Tibial nerve (tissue), 4 donors: ENCODE data around the gene MED28. TPM values are rescaled to one million over a fixed set of nuclear protein-coding genes. Genes with fewer than 3 reads are reported as not detected.

Experiments
- DNase-seq, 2 donors: peaks; one replicate each; pipeline ENCODE4 v3.0.0-alpha.2; 2019; ENCODE audit warnings: low spot score in 2 of 2
- H3K27ac ChIP-seq, 4 donors: fragments of 200-600 bp; sonication (generic) in 3 of 4; one replicate each; pipeline ENCODE4 v1.5.1; 2017 to 2019; ENCODE audit warnings: mild to moderate bottlenecking in 1 of 4
- H3K27me3 ChIP-seq, 2 donors: fragments of 200-600 bp; sonication (generic) in 1 of 2; one replicate each; pipeline versions ENCODE4 v1.5.1 to v1.6.0; 2017 to 2019
- H3K36me3 ChIP-seq, 3 donors: fragments of 200-600 bp; sonication (generic); one replicate each; pipeline ENCODE4 v1.5.1; 2018 to 2019
- H3K4me1 ChIP-seq, 4 donors: fragments of 200-600 bp; sonication (generic) in 3 of 4; one replicate each; pipeline ENCODE4 v1.5.1; 2017 to 2019
- H3K4me3 ChIP-seq, 4 donors: fragments of 200-600 bp; sonication (generic) in 3 of 4; one replicate each; pipeline ENCODE4 v1.5.1; 2017 to 2019; ENCODE audit warnings: mild to moderate bottlenecking in 1 of 4, moderate library complexity in 1 of 4
- H3K9me3 ChIP-seq, 4 donors: fragments of 200-600 bp; sonication (generic) in 3 of 4; one replicate each; pipeline ENCODE4 v1.5.1; 2017 to 2019
- CTCF ChIP-seq, 5 experiments: fragments of 200-600 bp in 3 of 5; fragments of 450-650 bp in 2 of 5; sonication (generic) in 3 of 5; IDR thresholded peaks; one replicate each; pipeline ENCODE4 v1.5.1; 2016 to 2019; ENCODE audit warnings: antibody characterized with exemption in 5 of 5, mild to moderate bottlenecking in 3 of 5, moderate library complexity in 2 of 5
- EP300 ChIP-seq, 2 donors: sonication (generic); formaldehyde crosslinking; IDR thresholded peaks; one replicate each; pipeline ENCODE4 v1.6.1; 2017; ENCODE audit warnings: antibody characterized with exemption in 2 of 2, mild to moderate bottlenecking in 1 of 2
- POLR2A ChIP-seq, 2 donors: fragments of 450-650 bp; IDR thresholded peaks; one replicate each; pipeline ENCODE4 v1.6.1; 2017; ENCODE audit warnings: antibody characterized with exemption in 2 of 2, mild to moderate bottlenecking in 2 of 2, moderate library complexity in 2 of 2
- WGBS, 2 donors: methylation state at CpG; one replicate each; pipeline ENCODE4 v1.1.5; 2018; 5-methylcytosine and 5-hydroxymethylcytosine counted together
- total RNA-seq, 4 donors: library from RNA; depleted of rRNA; stranded (reverse); fragments of >200 nt; gene quantifications; one replicate each; pipeline ENCODE4 v1.1.0, GENCODE V29; 2016

The MED28 gene
- total RNA-seq, 4 donors from 2014 or later = 12.9 to 19.9 (median 16.2) TPM

GRCh38 chr4:17680559-17681280 lies 66.3 kb downstream of the MED28 start:
- peaks cover 0 to 10% (median 0%) of the 10 kb centered on the region in 4 donors for H3K9me3 ChIP-seq
- H3K27ac ChIP-seq = no peak overlapping the region
- no peaks in the 10 kb centered on the region for H3K27me3 ChIP-seq
- WGBS, 2 donors = 50% methylated on average over 5 of the region's 5 CpGs
- TF ChIP-seq CTCF (IDR thresholded peaks at IDR 0.05) (no peak), EP300 (IDR thresholded peaks at IDR 0.05) (no peak), POLR2A (IDR thresholded peaks at IDR 0.05) (no peak)
- DNase-seq = no peak
- H3K4me1 ChIP-seq = no peaks in the 10 kb centered on the region
- H3K4me3 ChIP-seq = no peak overlapping the region
- no peaks in the 10 kb centered on the region for H3K36me3 ChIP-seq

- peaks cover 0 to 10% (median 0%) of the 10 kb centered on the region in 4 donors for H3K9me3 ChIP-seq
- no peaks in the 10 kb centered on the region for H3K36me3 ChIP-seq
- no peak for TF ChIP-seq EP300 (IDR thresholded peaks at IDR 0.05)
- TF ChIP-seq POLR2A (IDR thresholded peaks at IDR 0.05) = no peak
- TF ChIP-seq CTCF (IDR thresholded peaks at IDR 0.05) = no peak
- no peak overlapping the region for H3K27ac ChIP-seq
- no peak overlapping the region for H3K4me3 ChIP-seq
- WGBS, 2 donors = 62 to 88% methylated on average over 7 of the region's 7 CpGs
- no peaks in the 10 kb centered on the region for H3K27me3 ChIP-seq
- no peak for DNase-seq
- no peaks in the 10 kb centered on the region for H3K4me1 ChIP-seq
Observed at GRCh38 chr4:17681281-17682221, 67.1 kb downstream of the MED28 start.

- Histone ChIP-seq H3K4me3 (no peak overlapping the region), H3K27ac (no peak overlapping the region), H3K36me3 (no peaks in the 10 kb centered on the region), H3K4me1 (no peaks in the 10 kb centered on the region), H3K9me3 (peaks cover 0 to 10% (median 0%) of the 10 kb centered on the region in 4 donors), H3K27me3 (no peaks in the 10 kb centered on the region)
- no peak for TF ChIP-seq CTCF (IDR thresholded peaks at IDR 0.05)
- no peak for TF ChIP-seq EP300 (IDR thresholded peaks at IDR 0.05)
- DNase-seq = no peak
- WGBS, 2 donors = 65 to 70% methylated on average over 2 of the region's 2 CpGs
Observed at GRCh38 chr4:17682222-17682566, 67.8 kb downstream of the MED28 start.

Other genes with a start within 250 kb of the MED28 start
- gene QDPR, start 102.6 kb upstream of the MED28 start, total RNA-seq = 10 to 100 TPM; 15.9 to 53.1 (median 24.7) TPM
- not detected for gene CLRN2, start 99.5 kb upstream of the MED28 start, total RNA-seq
- 100 to 1,000 TPM in 1 of 4 donors, 10 to 100 TPM in 3; 63.2 to 110 (median 73.3) TPM for gene LAP3, start 37.4 kb upstream of the MED28 start, total RNA-seq
- not detected for gene FAM184B, start 167.0 kb downstream of the MED28 start, total RNA-seq
- gene DCAF16, start 196.1 kb downstream of the MED28 start, total RNA-seq = 10 to 100 TPM; 27.1 to 43.2 (median 28.8) TPM
- 1 to 10 TPM in 1 of 4 donors, under 1 TPM in 3; 0.20 to 1.7 (median 0.66) TPM for gene NCAPG, start 196.3 kb downstream of the MED28 start, total RNA-seq